Keratinocyte (primary cell): ENCODE data around the gene TAF7.

Experiments used
- CTCF ChIP-seq, 3 experiments: IDR thresholded peaks in 1 of 3; conservative IDR thresholded peaks in 1 of 3; optimal IDR thresholded peaks in 1 of 3; 2 replicates in 2 of 3; 3 replicates in 1 of 3; pipeline versions ENCODE3 to v1.5.1; 2011; ENCODE audit warnings: low read length in 3 of 3, mild to moderate bottlenecking in 3 of 3, moderate library complexity in 2 of 3, control low read depth in 1 of 3, inconsistent platforms in 1 of 3; ENCODE audit not compliant: insufficient read depth in 2 of 3; ENCODE audit errors: extremely low read depth in 1 of 3
- EZH2 ChIP-seq: IDR thresholded peaks from one replicate; pipeline ENCODE4 v1.6.1; 2012; ENCODE audit warnings: inconsistent platforms, mild to moderate bottlenecking, low read length, moderate library complexity

- TF ChIP-seq CTCF (optimal IDR thresholded peaks at IDR 0.05 in 1 of 3, IDR thresholded peaks at IDR 0.05 in 1 of 3, conservative IDR thresholded peaks at IDR 0.05 in 1 of 3; ENCODE audit: extremely low read depth in 1 of 3, insufficient read depth in 2 of 3, low read length in 3 of 3) (peak; percentile 19 to 43 (median 43)), EZH2 (no peak)
Observed at GRCh38 chr5:141343242-141343952, 22.8 kb upstream of the TAF7 start, which contains the start of gene PCDHGA3.
